Measurements from ENCODE around the gene REEP3. TPM values are rescaled to one million over a fixed set of nuclear protein-coding genes. Genes with fewer than 3 reads are reported as not detected.
A peak's percentile ranks its signal among the peaks of the same experiment; 100 is the strongest.

Gene REEP3
- total RNA-seq, 1 experiment from 2014 or later: 51.8 TPM

GRCh38 chr10:63588436-63589167, 67.4 kb downstream of the REEP3 start:
- intact Hi-C loops (cut with micrococcal nuclease): no loop called here

GRCh38 chr10:63591600-63592379, 70.6 kb downstream of the REEP3 start:
- peaks cover 8% of the 10 kb centered on the region for H3K9me3 Mint-ChIP-seq (ENCODE audit: unreplicated experiment)
- no peak overlapping the region for H3K4me3 Mint-ChIP-seq (ENCODE audit: unreplicated experiment)
- H3K27ac Mint-ChIP-seq (ENCODE audit: low read depth, unreplicated experiment): no peak overlapping the region
- CTCF ChIA-PET: interaction anchor here (0.6 kb wide), 1 partner anchor 12 kb away, joined by 3 read pairs; no protein-coding TSS in a partner anchor
- TF ChIP-seq CTCF (IDR thresholded peaks at IDR 0.05; ENCODE audit: unreplicated experiment): no peak
- peaks cover 35% of the 10 kb centered on the region for H3K36me3 Mint-ChIP-seq (ENCODE audit: insufficient read depth, unreplicated experiment)
- no TSS peak for BruUV-seq (replicated peaks)
- intact Hi-C loops (cut with micrococcal nuclease): no loop called here
- H3K27me3 Mint-ChIP-seq (ENCODE audit: insufficient read depth, unreplicated experiment): no peaks in the 10 kb centered on the region
- POLR2A ChIA-PET: interaction anchor here (0.6 to 1.9 kb wide), 2 partner anchors 8 to 10 kb away, joined by 4 to 6 read pairs; no protein-coding TSS in a partner anchor
- no peak for DNase-seq (ENCODE audit: unreplicated experiment)
- H3K4me1 Mint-ChIP-seq (ENCODE audit: insufficient read depth, unreplicated experiment): no peaks in the 10 kb centered on the region

More at GRCh38 chr10:63588436-63589167, 67.4 kb downstream of the REEP3 start:
- Mint-ChIP-seq H3K27ac (ENCODE audit: low read depth, unreplicated experiment) (no peak overlapping the region), H3K4me3 (ENCODE audit: unreplicated experiment) (no peak overlapping the region), H3K36me3 (ENCODE audit: insufficient read depth, unreplicated experiment) (peaks cover 11% of the 10 kb centered on the region), H3K4me1 (ENCODE audit: insufficient read depth, unreplicated experiment) (no peaks in the 10 kb centered on the region), H3K9me3 (ENCODE audit: unreplicated experiment) (peaks cover 4% of the 10 kb centered on the region), H3K27me3 (ENCODE audit: insufficient read depth, unreplicated experiment) (no peaks in the 10 kb centered on the region)
- BruUV-seq (replicated peaks): no TSS peak
- TF ChIP-seq CTCF (IDR thresholded peaks at IDR 0.05; ENCODE audit: unreplicated experiment): no peak
- ChIA-PET CTCF (interaction anchor here (0.5 to 0.7 kb wide), 3 partner anchors 8 to 200 kb away, joined by 3 to 4 read pairs (median 3); no protein-coding TSS in a partner anchor), POLR2A (interaction anchor here (0.6 to 2.3 kb wide), 9 partner anchors 25 to 304 kb away, joined by 3 to 13 read pairs (median 3); partner anchors contain the start of gene REEP3)
- peak; percentile 26 for DNase-seq (ENCODE audit: unreplicated experiment)

GRCh38 chr10:63593576-63593975, 72.4 kb downstream of the REEP3 start:
- no TSS peak for BruUV-seq (replicated peaks)
- ChIA-PET POLR2A (interaction anchor here (0.6 kb wide), 2 partner anchors 9 to 129 kb away, joined by 3 read pairs; no protein-coding TSS in a partner anchor), CTCF (interaction anchor here (1.0 kb wide), 2 partner anchors 9 to 35 kb away, joined by 4 to 6 read pairs; no protein-coding TSS in a partner anchor)
- intact Hi-C loops (cut with micrococcal nuclease): no loop called here
- Mint-ChIP-seq H3K27me3 (ENCODE audit: insufficient read depth, unreplicated experiment) (no peaks in the 10 kb centered on the region), H3K4me3 (ENCODE audit: unreplicated experiment) (no peak overlapping the region), H3K27ac (ENCODE audit: low read depth, unreplicated experiment) (no peak overlapping the region), H3K9me3 (ENCODE audit: unreplicated experiment) (peaks cover 8% of the 10 kb centered on the region), H3K36me3 (ENCODE audit: insufficient read depth, unreplicated experiment) (peaks cover 53% of the 10 kb centered on the region), H3K4me1 (ENCODE audit: insufficient read depth, unreplicated experiment) (no peaks in the 10 kb centered on the region)
- DNase-seq (ENCODE audit: unreplicated experiment): no peak
- no peak for TF ChIP-seq CTCF (IDR thresholded peaks at IDR 0.05; ENCODE audit: unreplicated experiment)

GRCh38 chr10:63595072-63595471, 73.9 kb downstream of the REEP3 start:
- DNase-seq (ENCODE audit: unreplicated experiment): no peak
- no peak for TF ChIP-seq CTCF (IDR thresholded peaks at IDR 0.05; ENCODE audit: unreplicated experiment)
- no TSS peak for BruUV-seq (replicated peaks)
- intact Hi-C loops (cut with micrococcal nuclease): no loop called here
- H3K4me1 Mint-ChIP-seq (ENCODE audit: insufficient read depth, unreplicated experiment): no peaks in the 10 kb centered on the region
- no peak overlapping the region for H3K4me3 Mint-ChIP-seq (ENCODE audit: unreplicated experiment)
- ChIA-PET CTCF (interaction anchor here (0.6 to 1.8 kb wide), 2 partner anchors 14 to 125 kb away, joined by 4 to 7 read pairs; no protein-coding TSS in a partner anchor), POLR2A (no interaction called here)
- H3K27me3 Mint-ChIP-seq (ENCODE audit: insufficient read depth, unreplicated experiment): no peaks in the 10 kb centered on the region
- peaks cover 59% of the 10 kb centered on the region for H3K36me3 Mint-ChIP-seq (ENCODE audit: insufficient read depth, unreplicated experiment)
- H3K27ac Mint-ChIP-seq (ENCODE audit: low read depth, unreplicated experiment): peak overlapping the region; percentile 24
- peaks cover 8% of the 10 kb centered on the region for H3K9me3 Mint-ChIP-seq (ENCODE audit: unreplicated experiment)
